Breast epithelium (tissue), 4 donors: Measurements from ENCODE around the gene OSBPL6. TPM values are rescaled to one million over a fixed set of nuclear protein-coding genes. Genes with fewer than 3 reads are reported as not detected.
"Not testable (repeated sequence)": the region's sequence is repeated elsewhere in the genome, so short reads cannot be mapped to it uniquely, and the experiment has no call there.

ENCODE experiments used
- DNase-seq, 2 donors: peaks; one replicate each; pipeline ENCODE4 v3.0.0-alpha.2; 2019; ENCODE audit warnings: low spot score in 2 of 2
- H3K27ac ChIP-seq, 2 donors: fragments of 200-600 bp; sonication (generic) in 1 of 2; one replicate each; pipeline ENCODE4 v1.5.1; 2016 to 2019; ENCODE audit warnings: mild to moderate bottlenecking in 1 of 2
- H3K27me3 ChIP-seq, 2 donors: fragments of 200-600 bp; sonication (generic) in 1 of 2; one replicate each; pipeline versions ENCODE4 v1.5.1 to v1.6.0; 2017 to 2019; ENCODE audit warnings: control low read depth in 1 of 2, mild to moderate bottlenecking in 1 of 2
- H3K36me3 ChIP-seq: fragments of 200-600 bp; one replicate; pipeline ENCODE4 v1.5.1; 2019
- H3K4me1 ChIP-seq, 2 donors: fragments of 200-600 bp; sonication (generic); one replicate each; pipeline ENCODE4 v1.5.1; 2016 to 2019; ENCODE audit warnings: control low read depth in 1 of 2
- H3K4me3 ChIP-seq, 3 donors: fragments of 200-600 bp; sonication (generic); 1 replicate in 2 of 3; 2 replicates in 1 of 3; pipeline ENCODE4 v1.5.1; 2016 to 2019; ENCODE audit warnings: mild to moderate bottlenecking in 3 of 3, moderate library complexity in 2 of 3
- H3K9me3 ChIP-seq, 2 donors: fragments of 200-600 bp; sonication (generic) in 1 of 2; one replicate each; pipeline ENCODE4 v1.5.1; 2016 to 2019; ENCODE audit warnings: control low read depth in 1 of 2
- POLR2A ChIP-seq: fragments of 450-650 bp; IDR thresholded peaks from one replicate; pipeline ENCODE4 v1.6.1; 2016; ENCODE audit warnings: antibody characterized with exemption, mild to moderate bottlenecking, moderate library complexity
- POLR2AphosphoS5 ChIP-seq, 3 donors: sonication (generic); formaldehyde crosslinking; IDR thresholded peaks; one replicate each; pipeline ENCODE4 v1.6.1; 2017; ENCODE audit warnings: antibody characterized with exemption in 3 of 3
- intact Hi-C: fragments of 100-400 bp; cut with DNase I; formaldehyde crosslinking; loops from one replicate; pipeline ENCODE4 v1.15.1; 2023; ENCODE audit warnings: low total_unique reads
- total RNA-seq, 3 donors: library from RNA; depleted of rRNA; stranded (reverse); fragments of >200 nt; gene quantifications; one replicate each; pipeline ENCODE4 v1.1.0, GENCODE V29; 2016
- TF ChIP-seq, protein P1 (sequence below), 3 donors: fragments of 450-650 bp; IDR thresholded peaks; one replicate each; pipeline ENCODE4 v1.5.1; 2016 to 2017; ENCODE audit warnings: antibody characterized with exemption in 3 of 3, mild to moderate bottlenecking in 3 of 3, moderate library complexity in 3 of 3

OSBPL6 gene
- total RNA-seq, 3 donors from 2014 or later, result 1.3 to 4.8 (median 1.8) TPM

DNA sequence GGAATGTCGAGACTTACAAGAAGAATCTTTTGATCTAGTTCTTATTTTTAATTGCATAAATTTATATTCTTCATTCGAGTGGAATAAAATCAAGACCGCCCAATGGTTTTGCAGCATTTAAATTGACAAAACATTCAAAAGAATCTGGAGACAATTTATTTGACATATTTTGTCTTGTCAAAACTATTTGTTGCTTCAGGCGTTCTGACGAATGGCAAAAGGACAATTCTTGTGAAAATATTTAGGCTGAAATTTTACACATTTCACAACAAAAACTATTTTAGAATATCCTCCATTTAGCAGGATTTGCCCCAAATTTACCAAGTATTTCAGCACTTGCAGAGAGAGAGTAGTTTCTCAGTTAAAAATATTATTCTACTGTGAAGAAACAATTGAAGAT lies 214.9 kb downstream of the OSBPL6 start:
- Histone ChIP-seq H3K4me1 (no peaks in the 10 kb centered on the region), H3K4me3 (no peak overlapping the region), H3K9me3 (no peaks in the 10 kb centered on the region), H3K27me3 (no peaks in the 10 kb centered on the region), H3K36me3 (no peaks in the 10 kb centered on the region), H3K27ac (no peak overlapping the region)
- DNase-seq, result no peak
- TF ChIP-seq, protein P1, sequence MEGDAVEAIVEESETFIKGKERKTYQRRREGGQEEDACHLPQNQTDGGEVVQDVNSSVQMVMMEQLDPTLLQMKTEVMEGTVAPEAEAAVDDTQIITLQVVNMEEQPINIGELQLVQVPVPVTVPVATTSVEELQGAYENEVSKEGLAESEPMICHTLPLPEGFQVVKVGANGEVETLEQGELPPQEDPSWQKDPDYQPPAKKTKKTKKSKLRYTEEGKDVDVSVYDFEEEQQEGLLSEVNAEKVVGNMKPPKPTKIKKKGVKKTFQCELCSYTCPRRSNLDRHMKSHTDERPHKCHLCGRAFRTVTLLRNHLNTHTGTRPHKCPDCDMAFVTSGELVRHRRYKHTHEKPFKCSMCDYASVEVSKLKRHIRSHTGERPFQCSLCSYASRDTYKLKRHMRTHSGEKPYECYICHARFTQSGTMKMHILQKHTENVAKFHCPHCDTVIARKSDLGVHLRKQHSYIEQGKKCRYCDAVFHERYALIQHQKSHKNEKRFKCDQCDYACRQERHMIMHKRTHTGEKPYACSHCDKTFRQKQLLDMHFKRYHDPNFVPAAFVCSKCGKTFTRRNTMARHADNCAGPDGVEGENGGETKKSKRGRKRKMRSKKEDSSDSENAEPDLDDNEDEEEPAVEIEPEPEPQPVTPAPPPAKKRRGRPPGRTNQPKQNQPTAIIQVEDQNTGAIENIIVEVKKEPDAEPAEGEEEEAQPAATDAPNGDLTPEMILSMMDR (IDR thresholded peaks at IDR 0.05), result no peak
- no peak for TF ChIP-seq POLR2A
- intact Hi-C loops, result no loop called here

DNA sequence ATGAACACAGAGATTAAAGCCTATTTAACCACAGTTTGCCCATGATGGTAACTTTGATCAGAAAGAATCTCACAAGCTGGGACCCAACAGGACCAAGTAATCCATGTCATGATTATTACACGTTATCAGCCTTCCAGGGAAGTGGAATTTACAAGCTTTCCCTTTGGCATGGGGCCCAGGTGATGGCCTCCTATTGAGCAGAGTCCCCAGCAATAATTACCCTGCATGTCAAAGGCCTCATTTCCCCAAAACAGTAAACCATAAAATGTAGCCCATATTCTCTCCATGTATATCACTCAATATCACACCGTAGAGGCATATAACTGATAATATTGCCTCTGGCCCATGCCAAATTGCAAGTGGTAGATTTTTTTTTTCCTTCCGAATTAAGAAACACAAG lies 217.7 kb downstream of the OSBPL6 start:
- Histone ChIP-seq H3K27me3 (no peaks in the 10 kb centered on the region), H3K9me3 (no peaks in the 10 kb centered on the region), H3K27ac (no peak overlapping the region), H3K36me3 (no peaks in the 10 kb centered on the region), H3K4me1 (no peaks in the 10 kb centered on the region), H3K4me3 (no peak overlapping the region)
- TF ChIP-seq POLR2AphosphoS5 (IDR thresholded peaks at IDR 0.05), result no peak
- TF ChIP-seq, protein P1 (IDR thresholded peaks at IDR 0.05), result no peak
- no peak for TF ChIP-seq POLR2A
- no peak for DNase-seq
- intact Hi-C loops, result no loop called here

DNA sequence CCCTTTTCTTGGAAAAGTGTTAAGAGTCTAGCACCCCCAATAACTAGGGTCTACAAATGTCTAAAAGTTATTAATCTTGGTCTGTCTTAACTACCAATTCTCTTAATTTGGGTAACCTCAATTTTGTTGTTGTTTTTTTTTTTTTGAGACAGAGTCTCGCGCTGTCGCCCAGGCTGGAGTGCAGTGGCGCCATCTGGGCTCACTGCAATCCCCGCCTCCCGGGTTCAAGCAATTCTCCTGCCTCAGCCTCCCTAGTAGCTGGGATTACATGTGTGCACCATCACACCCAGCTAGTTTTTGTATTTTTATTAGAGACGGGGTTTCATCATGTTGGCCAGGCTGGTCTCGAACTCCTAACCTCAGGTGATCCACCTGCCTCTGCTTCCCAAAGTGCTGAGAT lies 218.1 kb downstream of the OSBPL6 start:
- intact Hi-C loops, H3K36me3 ChIP-seq, DNase-seq, H3K27ac ChIP-seq, H3K27me3 ChIP-seq, H3K4me1 ChIP-seq, H3K9me3 ChIP-seq, H3K4me3 ChIP-seq: not testable (repeated sequence)

DNA sequence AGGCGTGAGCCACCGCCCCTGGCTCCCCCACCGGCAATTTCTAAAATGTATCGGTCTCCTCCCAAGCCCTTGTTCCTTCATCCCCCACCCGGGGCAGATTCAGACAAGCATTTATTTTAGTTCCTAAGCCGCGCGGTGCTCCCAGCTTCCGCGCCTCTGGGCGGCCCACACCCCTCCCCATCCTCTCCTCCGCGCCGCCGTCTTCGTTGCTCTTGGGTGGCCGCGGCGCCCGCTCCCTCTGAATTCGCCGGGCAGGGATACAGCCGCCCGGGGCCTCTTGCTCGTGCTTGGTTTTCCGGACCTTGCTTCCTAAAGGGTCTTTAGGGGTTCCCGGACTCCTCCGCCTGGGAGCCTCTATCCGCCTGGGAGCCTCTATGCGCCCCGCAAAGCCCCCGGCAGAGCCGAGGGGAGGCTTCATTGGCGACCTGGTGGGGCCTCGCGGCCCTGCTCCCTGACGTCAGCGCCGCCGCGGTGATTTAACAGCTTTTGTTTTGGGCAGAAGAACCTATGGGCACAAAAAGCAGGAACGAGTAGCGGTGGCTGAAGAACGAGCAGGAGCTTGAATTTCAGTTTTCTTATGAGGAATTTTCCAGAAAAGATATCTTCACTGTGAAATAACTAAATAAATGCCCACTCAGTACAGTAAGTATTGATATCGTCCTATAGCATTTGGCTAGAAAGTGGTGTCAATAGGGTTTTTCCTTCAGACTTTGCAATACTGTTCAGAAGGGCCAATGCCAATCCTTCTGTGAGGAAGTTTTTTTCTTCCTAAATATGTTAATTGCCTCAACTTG lies 219.4 kb downstream of the OSBPL6 start:
- Histone ChIP-seq H3K36me3 (no peaks in the 10 kb centered on the region), H3K9me3 (no peaks in the 10 kb centered on the region), H3K4me1 (no peaks in the 10 kb centered on the region), H3K4me3 (peak overlapping the region; percentile 58 to 73 (median 72)), H3K27ac (peak overlapping the region; percentile 92 to 93), H3K27me3 (no peaks in the 10 kb centered on the region)
- intact Hi-C loops, result no loop called here
- peak in 1 of 3 donors; percentile 41 for TF ChIP-seq POLR2AphosphoS5 (IDR thresholded peaks at IDR 0.05)
- TF ChIP-seq, protein P1 (IDR thresholded peaks at IDR 0.05), result peak in 2 of 3 donors; percentile 14 to 25
- TF ChIP-seq POLR2A, result no peak
- peak; percentile 30 to 63 for DNase-seq

DNA sequence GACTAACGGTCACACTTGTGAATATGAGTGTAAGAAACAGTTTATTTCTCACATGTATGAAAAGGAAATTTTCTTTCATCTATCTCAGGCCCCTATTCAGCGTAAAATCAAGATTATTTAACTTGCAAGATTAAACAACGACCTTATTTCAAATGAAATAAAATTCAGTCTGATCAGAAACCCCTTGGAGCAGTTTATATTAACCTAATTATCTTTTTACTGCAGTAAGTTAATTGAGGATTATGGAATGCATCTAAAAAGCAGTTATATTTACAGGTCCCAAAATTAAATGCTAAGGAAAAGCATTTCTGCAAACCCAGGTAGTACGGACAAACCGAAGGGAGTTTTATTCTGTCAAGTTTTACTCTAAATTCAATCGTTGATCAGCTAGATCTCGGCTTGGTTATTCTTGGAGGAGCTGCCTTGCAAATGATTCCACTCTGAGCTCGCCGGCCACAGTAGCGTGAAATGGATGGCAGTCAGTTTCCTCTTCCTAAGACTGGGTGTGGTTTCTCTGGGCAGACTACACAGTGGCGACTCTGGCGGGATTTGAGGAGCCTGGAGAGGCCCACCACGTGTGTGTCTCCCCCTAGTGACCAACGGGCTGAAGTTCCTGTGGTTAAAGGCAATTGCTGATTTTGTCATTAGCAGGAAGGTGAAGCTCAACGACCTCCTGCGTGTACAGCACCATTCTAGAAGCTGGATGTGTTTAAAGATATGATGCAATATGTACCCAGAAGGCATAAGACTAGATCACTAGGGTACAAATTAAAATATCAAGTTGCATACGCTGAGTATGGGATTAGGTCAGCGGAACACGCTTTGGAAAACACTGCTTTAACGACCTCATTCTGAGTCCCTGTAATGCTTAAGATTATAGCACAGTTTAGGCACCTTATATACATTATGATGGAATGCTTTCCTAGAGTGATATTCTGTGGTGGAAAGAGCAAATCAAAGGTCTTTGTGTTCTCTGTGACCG lies 220.2 kb downstream of the OSBPL6 start:
- H3K4me3 ChIP-seq, result peak overlapping the region; percentile 58 to 73 (median 72)
- H3K27me3 ChIP-seq, result no peaks in the 10 kb centered on the region
- H3K36me3 ChIP-seq, result no peaks in the 10 kb centered on the region
- peak; percentile 38 to 63 (median 40) for TF ChIP-seq POLR2AphosphoS5 (IDR thresholded peaks at IDR 0.05)
- TF ChIP-seq, protein P1 (IDR thresholded peaks at IDR 0.05), result peak; percentile 75 to 91 (median 85)
- no peak for TF ChIP-seq POLR2A
- no peaks in the 10 kb centered on the region for H3K9me3 ChIP-seq
- H3K27ac ChIP-seq, result peak overlapping the region; percentile 92 to 93
- intact Hi-C loops, result no loop called here
- peak; percentile 87 to 89 for DNase-seq
- no peaks in the 10 kb centered on the region for H3K4me1 ChIP-seq
